ENCODE measurements around the gene PLS3.

The PLS3 gene

GRCh38 chrX:115571712-115572111, 10.7 kb downstream of the PLS3 start:
- Histone ChIP-seq H3K9me3 (no peaks in the 10 kb centered on the region), H3K27me3 (no peaks in the 10 kb centered on the region), H3K36me3 (no peaks in the 10 kb centered on the region), H3K4me3 (no peak overlapping the region), H3K4me1 (peaks cover 0 to 82% (median 0%) of the 10 kb centered on the region in 4 donors), H3K27ac (peak overlapping the region; percentile 70 to 93)
- DNase-seq, result no peak
- TF ChIP-seq, protein P1, sequence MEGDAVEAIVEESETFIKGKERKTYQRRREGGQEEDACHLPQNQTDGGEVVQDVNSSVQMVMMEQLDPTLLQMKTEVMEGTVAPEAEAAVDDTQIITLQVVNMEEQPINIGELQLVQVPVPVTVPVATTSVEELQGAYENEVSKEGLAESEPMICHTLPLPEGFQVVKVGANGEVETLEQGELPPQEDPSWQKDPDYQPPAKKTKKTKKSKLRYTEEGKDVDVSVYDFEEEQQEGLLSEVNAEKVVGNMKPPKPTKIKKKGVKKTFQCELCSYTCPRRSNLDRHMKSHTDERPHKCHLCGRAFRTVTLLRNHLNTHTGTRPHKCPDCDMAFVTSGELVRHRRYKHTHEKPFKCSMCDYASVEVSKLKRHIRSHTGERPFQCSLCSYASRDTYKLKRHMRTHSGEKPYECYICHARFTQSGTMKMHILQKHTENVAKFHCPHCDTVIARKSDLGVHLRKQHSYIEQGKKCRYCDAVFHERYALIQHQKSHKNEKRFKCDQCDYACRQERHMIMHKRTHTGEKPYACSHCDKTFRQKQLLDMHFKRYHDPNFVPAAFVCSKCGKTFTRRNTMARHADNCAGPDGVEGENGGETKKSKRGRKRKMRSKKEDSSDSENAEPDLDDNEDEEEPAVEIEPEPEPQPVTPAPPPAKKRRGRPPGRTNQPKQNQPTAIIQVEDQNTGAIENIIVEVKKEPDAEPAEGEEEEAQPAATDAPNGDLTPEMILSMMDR (IDR thresholded peaks at IDR 0.05), result no peak
- intact Hi-C loops (cut with DNase I; ENCODE audit: low total_unique reads), result no loop called here

GRCh38 chrX:115573185-115573584, 12.2 kb downstream of the PLS3 start:
- TF ChIP-seq, protein P1 (IDR thresholded peaks at IDR 0.05), result no peak
- H3K4me3 ChIP-seq, result no peak overlapping the region
- H3K4me1 ChIP-seq, result peaks cover 0 to 84% (median 0%) of the 10 kb centered on the region in 4 donors
- no peak for DNase-seq
- H3K9me3 ChIP-seq, result no peaks in the 10 kb centered on the region
- H3K36me3 ChIP-seq, result no peaks in the 10 kb centered on the region
- H3K27ac ChIP-seq, result peak overlapping the region; percentile 70 to 93
- no peaks in the 10 kb centered on the region for H3K27me3 ChIP-seq
- intact Hi-C loops (cut with DNase I; ENCODE audit: low total_unique reads), result no loop called here

DNA sequence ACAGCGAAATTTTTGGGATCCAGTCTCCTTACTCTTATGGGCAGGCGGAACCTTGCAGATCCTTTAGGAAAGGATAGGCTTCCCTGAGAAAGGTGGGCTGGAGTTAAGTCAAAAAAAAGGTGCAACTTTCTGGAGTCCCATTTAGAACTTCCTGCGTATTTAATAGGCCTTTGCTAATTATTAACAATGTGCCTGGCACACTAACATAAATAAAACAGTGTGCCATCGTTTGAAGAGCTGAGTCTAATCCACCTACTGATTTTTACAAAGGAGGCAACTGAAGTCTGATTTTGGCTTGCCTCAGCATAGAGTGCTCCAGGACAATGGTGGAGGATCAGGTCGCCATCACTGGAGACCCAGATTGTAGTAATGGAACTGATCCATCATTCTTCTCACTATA, 15.7 kb downstream of the PLS3 start:
- intact Hi-C loops (cut with DNase I; ENCODE audit: low total_unique reads), result no loop called here
- Histone ChIP-seq H3K4me1 (peaks cover 0 to 73% (median 0%) of the 10 kb centered on the region in 4 donors), H3K27me3 (no peaks in the 10 kb centered on the region), H3K36me3 (no peaks in the 10 kb centered on the region), H3K9me3 (no peaks in the 10 kb centered on the region), H3K27ac (peak overlapping the region in 1 of 2 donors; percentile 59), H3K4me3 (no peak overlapping the region)
- DNase-seq, result no peak
- TF ChIP-seq, protein P1 (IDR thresholded peaks at IDR 0.05), result no peak

DNA sequence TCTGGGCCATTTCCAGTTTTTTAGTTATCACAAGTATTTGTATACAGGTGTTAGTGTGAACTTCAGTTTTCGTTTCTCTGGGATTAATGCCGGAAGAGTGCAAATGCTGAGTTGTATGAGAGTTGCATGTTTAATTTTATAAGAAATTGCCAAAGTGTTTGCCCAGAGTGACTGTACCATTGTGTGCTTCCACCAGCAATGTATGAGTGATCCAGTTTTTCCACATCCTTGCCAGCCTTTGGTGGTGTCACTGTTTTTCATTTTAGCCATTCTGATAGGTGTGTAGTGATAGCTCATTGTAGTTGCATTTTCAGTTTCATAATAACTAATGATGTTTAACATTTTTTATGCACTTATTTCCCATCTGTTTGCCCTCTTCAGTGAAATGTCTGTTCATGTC, 18.4 kb downstream of the PLS3 start:
- peaks cover 0 to 77% (median 6%) of the 10 kb centered on the region in 4 donors for H3K4me1 ChIP-seq
- peak overlapping the region; percentile 5 to 79 for H3K27ac ChIP-seq
- intact Hi-C loops (cut with DNase I; ENCODE audit: low total_unique reads), result no loop called here
- no peaks in the 10 kb centered on the region for H3K27me3 ChIP-seq
- TF ChIP-seq, protein P1 (IDR thresholded peaks at IDR 0.05), result no peak
- H3K36me3 ChIP-seq, result no peaks in the 10 kb centered on the region
- H3K9me3 ChIP-seq, result no peaks in the 10 kb centered on the region
- no peak for DNase-seq
- no peak overlapping the region for H3K4me3 ChIP-seq

GRCh38 chrX:115579786-115580294, 18.9 kb downstream of the PLS3 start:
- Histone ChIP-seq H3K4me3 (no peak overlapping the region), H3K27ac (peak overlapping the region; percentile 5 to 79), H3K36me3 (no peaks in the 10 kb centered on the region), H3K9me3 (no peaks in the 10 kb centered on the region), H3K27me3 (no peaks in the 10 kb centered on the region), H3K4me1 (peaks cover 0 to 76% (median 7%) of the 10 kb centered on the region in 4 donors)
- intact Hi-C loops (cut with DNase I; ENCODE audit: low total_unique reads), result no loop called here
- DNase-seq, result no peak
- TF ChIP-seq, protein P1 (IDR thresholded peaks at IDR 0.05), result no peak
